GM18909 (cell line): ENCODE data around the gene ESRRA.

Experiments used
- ATAC-seq: cut with Tn5 transposase; IDR thresholded peaks from one replicate; pipeline ENCODE4 v1.9.1; 2021; ENCODE audit warnings: mild to moderate bottlenecking; ENCODE audit not compliant: unreplicated experiment, poor library complexity

Gene ESRRA

GRCh38 chr11:64360448-64360921 lies 55.2 kb downstream of the ESRRA start:
- no peak for ATAC-seq

GRCh38 chr11:64361659-64362058 lies 56.3 kb downstream of the ESRRA start:
- ATAC-seq, result no peak

- ATAC-seq, result no peak
Observed at GRCh38 chr11:64362339-64362738, 57.0 kb downstream of the ESRRA start.

GRCh38 chr11:64364435-64364834 lies 59.1 kb downstream of the ESRRA start:
- no peak for ATAC-seq

GRCh38 chr11:64364911-64365310 lies 59.6 kb downstream of the ESRRA start:
- ATAC-seq, result no peak
